Caco-2 (cell line): ENCODE results near the gene XKR7. TPM values are rescaled to one million over a fixed set of nuclear protein-coding genes. Genes with fewer than 3 reads are reported as not detected.

Experiments
- BruUV-seq: library from RNA; stranded (reverse); fragments of 400-500 nt; replicated peaks from 2 replicates; lab custom pipeline; 2021; lab: Mats Ljungman, UMichigan
- CTCF ChIA-PET: fragments of 300-600 bp; sonication (Branson Sonifier 250); formaldehyde crosslinking; loops from one replicate; lab custom pipeline; 2022; ENCODE audit warnings: antibody characterized with exemption; lab: Charles Lee
- POLR2A ChIA-PET: fragments of 300-600 bp; sonication (Branson Sonifier 250); formaldehyde crosslinking; loops from one replicate; lab custom pipeline; 2022; ENCODE audit warnings: antibody characterized with exemption; lab: Charles Lee
- DNase-seq, 2 experiments: peaks; one replicate each; pipeline versions ENCODE4 v3.0.0 to v3.0.0-alpha.2; 2020 to 2022
- H3K27me3 ChIP-seq: replicated peaks from 2 replicates; pipeline ENCODE4 v1.6.0; 2011; ENCODE audit warnings: low read length; ENCODE audit not compliant: control insufficient read depth, insufficient read depth
- H3K36me3 ChIP-seq: 2 replicates; pipeline ENCODE4 v1.5.1; 2011; ENCODE audit warnings: low read length; ENCODE audit not compliant: control insufficient read depth, insufficient read depth
- H3K4me1 ChIP-seq: fragments of 250-450 bp; sonication (Bioruptor Pico); 2 replicates; pipeline ENCODE4 v1.5.1; 2020; ENCODE audit warnings: mild to moderate bottlenecking
- H3K4me3 ChIP-seq: 2 replicates; pipeline ENCODE4 v1.5.1; 2011; ENCODE audit warnings: low read depth, mild to moderate bottlenecking, control low read depth, low read length
- H3K9me3 ChIP-seq: fragments of 250-450 bp; sonication (Bioruptor Pico); 2 replicates; pipeline ENCODE4 v1.5.1; 2020; ENCODE audit warnings: mild to moderate bottlenecking, moderate library complexity
- H3K27ac Mint-ChIP-seq: one replicate; pipeline ENCODE4 v1.8.0; 2022; ENCODE audit warnings: mixed read lengths; ENCODE audit not compliant: unreplicated experiment
- H3K27me3 Mint-ChIP-seq: one replicate; pipeline ENCODE4 v1.8.0; 2022; ENCODE audit warnings: mixed read lengths; ENCODE audit not compliant: insufficient read depth, unreplicated experiment
- H3K36me3 Mint-ChIP-seq: one replicate; pipeline ENCODE4 v1.8.0; 2022; ENCODE audit warnings: mild to moderate bottlenecking, mixed read lengths; ENCODE audit not compliant: insufficient read depth, unreplicated experiment
- H3K4me1 Mint-ChIP-seq: one replicate; pipeline ENCODE4 v1.8.0; 2022; ENCODE audit warnings: low read depth, mixed read lengths; ENCODE audit not compliant: unreplicated experiment
- H3K4me3 Mint-ChIP-seq: one replicate; pipeline ENCODE4 v1.8.0; 2022; ENCODE audit warnings: mild to moderate bottlenecking, moderate library complexity, mixed read lengths; ENCODE audit not compliant: unreplicated experiment
- H3K9me3 Mint-ChIP-seq: one replicate; pipeline ENCODE4 v1.8.0; 2022; ENCODE audit warnings: mixed read lengths; ENCODE audit not compliant: unreplicated experiment
- CTCF ChIP-seq, 2 experiments: fragments of 200-600 bp in 1 of 2; IDR thresholded peaks; 1 replicate in 1 of 2; 2 replicates in 1 of 2; pipeline versions ENCODE4 v1.5.1 to v1.8.0; 2011 to 2022; ENCODE audit warnings: antibody characterized with exemption in 1 of 2, control low read depth in 1 of 2, inconsistent platforms in 1 of 2, low read depth in 1 of 2, low read length in 1 of 2, mild to moderate bottlenecking in 1 of 2, moderate library complexity in 1 of 2; ENCODE audit not compliant: insufficient read depth in 1 of 2, severe bottlenecking in 1 of 2, unreplicated experiment in 1 of 2
- intact Hi-C: fragments of 100-400 bp; cut with micrococcal nuclease; formaldehyde crosslinking; loops from one replicate; pipeline ENCODE4 v1.10.0; 2022; ENCODE audit not compliant: unreplicated experiment
- total RNA-seq: library from RNA; stranded (reverse); gene quantifications from 2 replicates; pipeline ENCODE4 v1.2.3, GENCODE V29; 2022

Gene XKR7
- total RNA-seq, 1 experiment from 2014 or later, result not detected

- TF ChIP-seq CTCF (IDR thresholded peaks at IDR 0.05; ENCODE audit: insufficient read depth in 1 of 2, low read depth in 1 of 2, low read length in 1 of 2, severe bottlenecking in 1 of 2, unreplicated experiment in 1 of 2), result no peak
- Histone ChIP-seq H3K4me1 (0 out of 2 replicates have a peak, but pooled peaks cover 6% of the 10 kb centered on the region), H3K9me3 (no peaks in the 10 kb centered on the region), H3K36me3 (no peaks in the 10 kb centered on the region), H3K27me3 (0 out of 2 replicates have a peak, but pooled peaks cover 1% of the 10 kb centered on the region), H3K4me3 (no peak overlapping the region)
- H3K27ac Mint-ChIP-seq, result no peak overlapping the region
- ChIA-PET POLR2A (no interaction called here), CTCF (interaction anchor here (0.9 kb wide), 1 partner anchor 366 kb away, joined by 3 read pairs; no protein-coding TSS in a partner anchor)
- peaks cover 37% of the 10 kb centered on the region for H3K27me3 Mint-ChIP-seq
- no peaks in the 10 kb centered on the region for H3K9me3 Mint-ChIP-seq
- H3K4me1 Mint-ChIP-seq, result no peaks in the 10 kb centered on the region
- DNase-seq, result no peak
- intact Hi-C loops, result loop anchor here (5.0 kb wide), 1 partner anchor 115 kb away; no protein-coding TSS in a partner anchor
- H3K4me3 Mint-ChIP-seq, result no peak overlapping the region
- BruUV-seq, result no TSS peak
- H3K36me3 Mint-ChIP-seq, result no peaks in the 10 kb centered on the region
Observed at GRCh38 chr20:31977080-31977479, 9.1 kb downstream of the XKR7 start.

GRCh38 chr20:31979713-31980426, 11.9 kb downstream of the XKR7 start:
- intact Hi-C loops, result loop anchor here (5.0 kb wide), 1 partner anchor 112 kb away; no protein-coding TSS in a partner anchor
- Mint-ChIP-seq H3K4me3 (no peak overlapping the region), H3K4me1 (no peaks in the 10 kb centered on the region), H3K27me3 (peaks cover 37% of the 10 kb centered on the region), H3K36me3 (no peaks in the 10 kb centered on the region), H3K9me3 (no peaks in the 10 kb centered on the region), H3K27ac (no peak overlapping the region)
- TF ChIP-seq CTCF (IDR thresholded peaks at IDR 0.05; ENCODE audit: insufficient read depth in 1 of 2, low read depth in 1 of 2, low read length in 1 of 2, severe bottlenecking in 1 of 2, unreplicated experiment in 1 of 2), result no peak
- Histone ChIP-seq H3K27me3 (0 out of 2 replicates have a peak, but pooled peaks cover 1% of the 10 kb centered on the region), H3K9me3 (no peaks in the 10 kb centered on the region), H3K36me3 (no peaks in the 10 kb centered on the region), H3K4me3 (no peak overlapping the region), H3K4me1 (no peaks in the 10 kb centered on the region)
- DNase-seq, result no peak
- ChIA-PET POLR2A (no interaction called here), CTCF (no interaction called here)
- BruUV-seq, result no TSS peak

GRCh38 chr20:31981784-31982183, 13.8 kb downstream of the XKR7 start:
- ChIA-PET POLR2A (no interaction called here), CTCF (interaction anchor here (1.1 kb wide), 1 partner anchor 36 kb away, joined by 4 read pairs; no protein-coding TSS in a partner anchor)
- no peaks in the 10 kb centered on the region for H3K36me3 ChIP-seq
- H3K9me3 Mint-ChIP-seq, result no peaks in the 10 kb centered on the region
- no peaks in the 10 kb centered on the region for H3K9me3 ChIP-seq
- no peaks in the 10 kb centered on the region for H3K36me3 Mint-ChIP-seq
- BruUV-seq, result no TSS peak
- intact Hi-C loops, result no loop called here
- 0 out of 2 replicates have a peak, but pooled peaks cover 1% of the 10 kb centered on the region for H3K27me3 ChIP-seq
- no peaks in the 10 kb centered on the region for H3K4me1 ChIP-seq
- H3K4me3 ChIP-seq, result no peak overlapping the region
- no peak overlapping the region for H3K4me3 Mint-ChIP-seq
- H3K27ac Mint-ChIP-seq, result no peak overlapping the region
- DNase-seq, result no peak
- no peaks in the 10 kb centered on the region for H3K4me1 Mint-ChIP-seq
- H3K27me3 Mint-ChIP-seq, result peaks cover 30% of the 10 kb centered on the region
- no peak for TF ChIP-seq CTCF (IDR thresholded peaks at IDR 0.05; ENCODE audit: insufficient read depth in 1 of 2, low read depth in 1 of 2, low read length in 1 of 2, severe bottlenecking in 1 of 2, unreplicated experiment in 1 of 2)
